GM19328 (cell line): ENCODE measurements around the gene ZFAND3.

Experiments used
- ATAC-seq: cut with Tn5 transposase; IDR thresholded peaks from one replicate; pipeline ENCODE4 v1.9.1; 2021; ENCODE audit warnings: mild to moderate bottlenecking, moderate library complexity; ENCODE audit not compliant: unreplicated experiment

Gene ZFAND3

DNA sequence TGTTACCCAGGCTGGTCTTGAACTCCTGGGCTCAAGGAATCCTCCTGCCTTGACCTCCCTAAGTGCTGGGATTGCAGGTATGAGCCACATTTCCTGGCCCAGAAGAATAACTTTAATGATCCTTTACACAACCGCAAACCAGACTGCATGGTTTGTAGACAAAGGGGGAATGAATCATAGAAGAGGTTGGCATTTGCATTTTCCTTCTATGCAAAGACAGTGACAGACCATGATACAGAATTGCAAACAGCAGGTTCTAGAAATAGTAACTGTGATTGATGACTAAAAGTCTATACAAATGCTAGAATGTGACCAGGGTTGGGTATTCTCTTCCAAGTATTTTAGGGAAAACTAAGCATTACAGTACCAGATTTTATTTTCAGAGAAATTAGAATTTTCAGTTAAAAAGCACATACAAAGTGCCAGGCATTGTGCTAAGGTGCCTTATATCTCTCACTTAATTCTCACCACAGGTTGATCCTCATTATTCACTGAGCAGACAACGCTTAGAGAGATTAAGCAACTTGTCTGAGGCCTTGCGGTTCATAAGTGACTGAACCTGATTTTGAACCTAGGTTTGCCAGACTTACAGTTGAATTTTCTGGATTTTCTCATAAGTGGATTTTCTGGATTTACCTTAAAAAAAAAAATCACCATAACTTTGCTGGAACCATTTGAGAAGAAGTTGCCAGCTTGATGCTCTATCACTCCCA lies 146.6 kb downstream of the ZFAND3 start:
- peak; percentile 51 for ATAC-seq

DNA sequence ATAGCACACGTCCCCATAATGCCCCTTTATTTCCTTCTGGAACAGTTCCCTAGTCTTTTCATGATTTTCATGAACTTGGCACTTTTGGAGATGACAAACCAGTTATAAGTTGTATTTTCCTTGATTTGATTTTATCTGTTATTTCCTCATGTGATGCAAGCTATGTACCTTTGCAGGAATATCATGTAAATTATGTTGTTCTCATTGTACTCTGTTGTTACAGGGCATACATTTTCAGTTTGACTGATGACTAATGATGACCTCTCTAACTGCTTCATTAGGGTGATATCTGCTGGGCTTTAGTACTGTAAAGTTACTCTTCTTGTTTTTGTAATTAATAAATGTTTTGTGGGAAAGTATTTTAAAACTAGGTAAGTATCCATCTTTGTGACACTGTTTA lies 147.3 kb downstream of the ZFAND3 start:
- ATAC-seq, result no peak

DNA sequence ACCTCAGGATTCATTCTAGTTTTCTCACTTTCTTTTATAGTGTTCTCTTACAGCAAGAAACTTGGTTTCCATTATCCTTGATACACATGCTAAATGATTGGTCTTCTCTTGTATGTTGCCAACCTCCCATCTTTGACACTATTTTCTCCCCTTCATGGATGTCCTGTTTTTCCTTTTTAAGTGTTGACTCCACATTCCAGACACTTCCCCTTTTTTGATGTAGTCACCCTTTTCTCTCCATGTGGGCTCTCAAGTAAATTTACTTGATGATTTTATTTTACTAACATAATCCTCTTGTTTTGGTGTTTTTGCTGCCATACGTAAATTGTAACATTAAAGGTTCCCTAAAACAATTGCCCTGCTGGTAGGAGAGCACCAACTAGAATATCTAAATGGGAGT lies 148.1 kb downstream of the ZFAND3 start:
- no peak for ATAC-seq

DNA sequence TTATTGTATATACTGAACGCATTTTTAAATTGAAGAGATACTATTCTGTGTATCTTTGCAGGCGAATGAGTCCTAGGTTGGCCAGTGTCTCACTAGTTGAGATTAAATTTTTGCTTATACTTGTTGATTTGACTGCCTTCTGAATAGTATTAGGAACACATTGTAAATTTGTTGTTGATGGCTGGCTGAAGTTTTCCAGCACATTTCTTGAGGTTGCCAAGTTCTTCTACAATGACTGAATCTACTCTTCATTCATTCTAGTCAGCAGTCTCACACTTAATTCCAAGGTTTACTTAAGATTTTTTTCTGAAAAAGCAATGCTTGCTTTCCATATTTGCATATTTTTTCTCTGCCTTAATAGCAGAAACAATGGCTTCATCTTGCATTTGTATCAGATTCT lies 151.7 kb downstream of the ZFAND3 start:
- ATAC-seq, result no peak

DNA sequence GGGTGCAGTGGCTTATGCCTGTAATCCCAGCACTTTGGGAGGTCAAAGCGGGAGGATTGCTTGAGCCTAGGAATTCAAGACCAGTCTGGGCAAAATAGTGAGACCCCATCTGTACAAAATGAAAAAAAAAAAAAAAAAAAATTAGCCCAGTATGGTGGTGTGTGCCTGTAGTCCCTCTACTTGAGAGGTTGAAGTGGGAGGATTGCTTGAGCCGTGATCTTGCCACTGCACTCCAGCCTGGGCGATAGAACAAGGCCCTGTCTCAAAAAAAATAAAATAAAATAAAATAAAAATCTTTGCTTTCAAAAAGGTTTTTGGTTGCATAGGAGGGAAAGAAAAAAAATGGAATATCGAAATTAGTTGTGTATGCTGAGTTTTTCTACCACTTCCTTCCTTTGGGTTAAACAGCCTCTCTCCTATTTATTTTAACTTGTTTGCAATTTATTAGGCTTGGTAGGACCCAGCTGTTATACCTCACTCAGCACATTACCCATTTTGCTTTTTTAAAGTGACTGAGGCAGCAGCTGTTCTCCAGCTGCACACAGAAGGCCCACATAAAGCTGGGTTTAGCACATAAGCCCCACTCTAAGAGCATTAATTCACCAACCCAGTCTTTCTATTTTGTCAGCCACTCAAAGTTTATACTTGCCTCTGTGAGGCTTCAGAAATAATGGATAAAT lies 152.3 kb downstream of the ZFAND3 start:
- no peak for ATAC-seq

DNA sequence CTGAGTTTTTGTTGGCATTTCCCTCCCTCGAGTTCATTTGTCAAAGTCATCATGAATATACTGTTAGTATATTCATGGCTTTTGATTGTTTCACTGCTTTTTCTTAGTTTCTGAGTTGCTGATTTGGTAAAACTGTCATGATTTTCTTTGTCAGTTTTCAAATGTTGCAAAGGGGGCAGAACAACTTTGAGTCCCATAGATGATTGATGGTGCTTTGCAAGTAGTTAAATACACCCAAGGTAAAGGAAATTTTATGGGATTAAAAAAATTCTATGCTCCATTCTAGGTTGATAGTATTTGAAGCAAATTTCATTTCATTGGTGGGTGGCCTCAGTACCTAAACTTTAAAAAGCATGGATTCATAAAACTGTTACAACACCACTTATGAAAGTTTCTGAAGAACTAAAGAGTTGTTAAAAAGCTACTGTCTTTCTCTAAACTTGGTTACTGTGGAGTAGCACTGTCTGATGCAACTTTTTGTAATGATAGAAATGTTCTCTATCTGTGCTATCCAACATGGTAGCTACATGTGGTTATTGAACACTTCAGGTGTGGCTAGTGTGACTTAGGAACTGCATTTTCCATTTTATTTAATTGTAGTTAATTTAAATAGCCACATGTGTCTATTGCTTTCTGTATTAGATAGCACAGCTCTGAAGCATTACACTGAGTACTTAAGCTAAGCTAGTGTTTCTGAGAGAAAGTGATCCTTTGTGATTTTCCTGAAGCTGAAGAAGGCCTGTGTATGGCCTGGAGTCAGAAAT lies 153.6 kb downstream of the ZFAND3 start:
- no peak for ATAC-seq

DNA sequence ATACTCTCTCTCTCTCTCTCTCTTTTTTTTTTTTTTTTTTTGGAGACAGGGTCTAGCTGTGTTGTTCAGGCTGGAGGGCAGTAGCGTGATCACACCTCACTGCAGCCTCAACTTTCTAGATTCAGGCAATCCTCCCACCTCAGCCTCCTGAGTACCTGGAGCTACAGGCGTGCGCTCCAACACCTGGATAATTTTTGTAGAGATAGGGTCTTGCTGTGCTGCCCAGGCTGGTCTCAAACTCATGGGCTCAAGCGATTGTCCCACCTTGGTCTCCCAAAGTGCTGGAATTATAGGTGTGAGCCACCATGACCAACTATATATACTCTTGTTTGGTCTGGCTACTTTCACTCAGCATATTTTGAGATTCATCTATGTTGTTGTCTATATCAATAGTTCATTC lies 154.9 kb downstream of the ZFAND3 start:
- no peak for ATAC-seq

DNA sequence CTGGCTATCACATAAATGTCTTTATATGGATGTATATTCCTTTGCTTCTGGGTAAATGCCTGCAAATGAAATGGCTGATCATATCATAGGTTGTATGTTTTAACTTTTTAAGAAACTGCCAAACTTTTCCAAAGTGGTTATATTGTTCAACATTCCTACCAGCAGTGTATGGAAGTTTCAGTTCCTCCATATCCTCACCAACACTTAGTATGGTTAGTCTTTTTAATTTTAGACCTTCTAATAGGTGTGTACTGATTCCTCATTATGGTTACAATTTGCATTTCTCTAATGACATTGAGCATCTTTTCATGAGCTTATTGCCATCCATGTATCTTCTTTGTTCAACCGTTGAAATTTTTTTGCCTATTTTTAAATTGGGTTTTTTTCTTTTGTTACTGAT lies 155.4 kb downstream of the ZFAND3 start:
- ATAC-seq, result no peak

DNA sequence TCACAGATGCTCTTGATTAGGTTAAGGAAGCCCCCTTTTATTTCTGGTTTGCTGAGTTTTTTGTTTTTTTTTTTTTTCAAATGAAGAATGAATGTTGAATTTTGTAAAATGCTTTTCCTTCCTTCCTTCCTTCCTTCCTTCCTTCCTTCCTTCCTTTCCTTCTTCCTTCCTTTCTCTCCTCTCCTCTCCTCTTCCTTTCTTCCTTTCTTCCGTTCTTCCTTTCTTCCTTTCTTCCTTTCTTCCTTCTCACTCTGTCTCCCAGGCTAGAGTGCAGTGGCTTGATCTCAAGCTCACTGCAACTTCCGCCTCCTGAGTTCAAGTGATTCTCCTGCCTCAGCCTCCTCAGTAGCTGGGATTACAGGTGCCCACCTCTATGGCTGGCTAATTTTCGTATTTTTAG lies 158.2 kb downstream of the ZFAND3 start:
- ATAC-seq, result no peak

DNA sequence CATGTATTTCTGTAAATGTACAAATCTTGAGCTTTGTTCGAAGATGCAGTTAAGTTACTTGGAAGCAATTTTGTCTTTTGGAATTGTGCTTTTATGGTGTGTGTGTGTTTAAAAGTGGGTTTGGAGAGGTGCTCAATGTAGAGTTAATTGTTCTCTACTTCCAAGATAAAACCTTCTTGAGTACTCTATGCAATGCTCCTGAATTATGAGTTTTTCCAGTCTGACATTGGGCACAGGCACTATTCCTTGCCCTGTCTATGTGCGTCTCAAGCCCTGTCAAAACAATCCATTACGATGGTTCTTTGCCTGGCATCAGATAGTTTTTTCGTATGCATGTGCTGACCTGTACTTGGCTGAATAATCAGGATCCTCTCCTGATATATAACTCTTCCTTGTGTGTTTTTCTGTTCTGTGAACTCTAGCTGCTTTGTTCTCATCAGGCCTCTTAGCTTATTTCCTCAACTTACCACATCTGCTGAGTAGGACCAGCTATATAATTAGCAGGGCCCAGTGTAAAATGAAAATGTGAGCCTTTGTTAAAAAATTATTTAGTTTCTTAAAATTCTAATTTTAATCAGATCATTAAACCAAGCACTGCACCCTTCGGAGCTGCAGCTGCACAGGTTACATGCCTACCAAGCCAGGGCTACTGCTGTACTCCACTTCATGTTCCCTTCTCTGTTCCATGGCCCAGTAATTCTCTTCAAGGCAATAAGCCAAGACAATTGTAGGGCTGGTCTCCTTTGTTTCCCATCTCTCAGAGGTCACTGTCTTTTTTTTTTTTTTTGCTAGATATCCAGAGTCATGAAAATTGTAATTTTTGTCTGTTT lies 160.1 kb downstream of the ZFAND3 start:
- ATAC-seq, result no peak

DNA sequence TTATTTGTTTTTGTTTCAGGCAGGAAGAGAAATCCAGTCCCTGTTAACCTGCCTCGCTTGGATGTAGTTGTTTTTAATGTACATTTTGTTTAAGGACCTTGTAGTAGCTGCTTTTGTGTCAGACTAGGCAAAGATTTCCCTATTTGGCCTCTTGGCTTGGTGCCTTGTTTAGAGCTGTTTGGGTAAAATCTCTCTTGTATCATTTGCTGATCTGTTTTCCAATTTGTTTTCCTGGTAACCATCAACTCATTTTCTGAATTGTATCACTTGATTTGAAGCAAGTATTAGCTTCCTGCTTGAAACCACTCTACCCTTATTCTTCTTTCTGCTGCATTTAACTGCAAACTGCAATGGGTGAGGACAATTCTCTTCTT lies 160.7 kb downstream of the ZFAND3 start:
- ATAC-seq, result no peak

DNA sequence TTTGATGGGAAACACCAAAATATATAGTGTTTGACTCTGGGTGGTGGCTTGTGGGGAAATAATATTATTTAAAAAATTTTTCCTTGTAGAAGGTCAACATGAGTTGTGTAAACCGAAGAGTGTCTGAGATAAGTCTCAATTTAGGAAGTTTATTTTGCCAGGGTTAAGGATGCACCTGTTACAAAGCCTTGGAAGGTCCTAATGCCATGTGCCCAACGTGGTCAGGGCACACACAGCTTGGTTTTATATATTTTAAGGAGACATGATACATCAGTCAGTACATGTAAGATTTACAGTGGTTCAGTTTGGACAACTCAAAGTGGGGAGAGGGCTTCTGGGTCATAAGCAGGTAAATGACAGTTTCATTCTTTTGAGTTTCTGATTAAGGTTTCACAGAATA lies 162.1 kb downstream of the ZFAND3 start:
- ATAC-seq, result no peak

DNA sequence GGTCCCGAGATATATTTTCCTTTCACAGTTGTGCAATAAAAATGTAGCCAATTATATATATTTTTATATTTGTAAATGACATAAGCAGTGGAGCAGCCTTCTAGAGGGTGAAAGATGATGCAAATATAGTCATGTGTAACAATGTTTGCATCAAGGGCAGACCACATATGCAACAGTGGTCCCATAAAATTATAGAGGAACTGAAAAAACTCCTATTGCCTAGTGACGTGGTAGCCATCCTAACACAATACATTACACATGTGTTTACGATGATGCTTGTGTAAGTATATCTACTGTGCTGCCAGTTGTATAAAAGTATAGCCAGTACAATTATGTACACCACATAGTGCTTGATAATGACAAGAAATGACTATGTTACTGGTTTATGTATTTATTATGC lies 162.8 kb downstream of the ZFAND3 start:
- no peak for ATAC-seq

DNA sequence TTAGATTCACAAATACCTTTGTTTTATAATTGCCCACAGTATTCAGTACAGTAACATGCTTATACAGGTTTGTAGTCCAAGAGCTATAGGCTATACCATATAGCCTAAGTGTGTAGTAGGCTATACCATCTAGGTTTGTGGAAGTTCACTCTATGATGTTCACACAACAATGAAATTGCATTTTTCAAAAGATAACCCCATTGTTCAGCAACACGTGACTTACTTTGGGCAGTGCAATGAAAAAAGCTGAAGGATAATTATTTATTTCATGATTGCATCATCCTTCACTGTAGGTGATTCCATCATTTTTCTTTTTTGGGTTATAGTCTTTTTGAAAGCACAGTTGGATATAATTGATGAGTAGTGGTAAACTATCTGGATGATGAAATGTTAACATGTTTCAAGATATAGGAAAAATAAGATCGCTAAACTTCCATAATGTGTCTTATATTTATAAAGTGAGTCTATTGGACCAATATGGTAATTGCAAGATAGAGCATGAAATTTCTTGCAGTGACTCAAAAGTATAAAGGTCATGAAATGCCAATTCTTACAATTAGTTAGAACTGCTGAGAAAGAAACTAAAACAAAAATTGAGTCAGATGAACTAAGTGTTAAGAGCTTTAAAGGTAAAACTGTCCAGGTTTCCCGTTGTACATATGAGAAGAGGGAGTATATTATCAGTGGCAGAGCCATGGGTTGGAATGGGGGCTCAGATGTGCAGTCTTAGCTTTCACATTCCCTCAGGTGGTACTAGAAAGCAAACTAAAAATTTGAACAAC lies 164.4 kb downstream of the ZFAND3 start:
- no peak for ATAC-seq

DNA sequence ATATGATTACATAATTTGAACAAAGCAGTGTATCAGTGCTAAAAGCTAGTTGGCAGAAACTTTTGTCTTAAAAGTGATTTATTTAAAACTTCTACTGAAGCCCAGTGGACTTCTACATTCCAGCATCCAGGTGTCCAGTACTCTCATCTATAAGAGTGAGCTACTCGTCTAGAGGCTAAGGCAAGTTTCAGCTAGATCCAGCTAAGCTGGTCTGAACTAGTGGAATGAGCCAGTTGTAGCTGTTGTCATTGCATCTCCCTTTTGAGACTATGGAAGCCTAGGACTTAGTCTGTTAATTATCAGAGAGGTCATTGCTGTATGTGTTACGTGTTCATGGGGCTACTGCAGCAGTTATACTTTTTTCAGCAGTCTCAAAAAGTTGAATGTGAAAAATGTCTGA lies 165.1 kb downstream of the ZFAND3 start:
- no peak for ATAC-seq

DNA sequence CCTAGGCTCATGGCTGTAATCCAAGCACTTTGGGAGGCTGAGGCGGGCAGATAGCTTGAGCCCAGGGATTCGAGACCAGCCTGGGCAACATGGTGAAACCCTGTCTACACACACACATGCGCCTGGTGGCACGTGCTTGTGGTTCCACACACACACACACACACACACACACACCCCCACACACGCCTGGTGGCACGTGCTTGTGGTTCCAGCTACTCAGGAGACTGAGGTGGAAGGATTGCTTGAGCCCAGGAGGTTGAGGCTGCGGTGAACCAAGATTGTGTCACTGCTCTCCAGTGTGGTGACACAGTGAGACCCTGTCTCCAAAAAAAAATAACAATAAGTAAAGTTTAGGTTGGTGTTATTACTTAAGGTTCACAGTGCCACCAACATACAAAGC lies 165.8 kb downstream of the ZFAND3 start:
- ATAC-seq, result no peak

DNA sequence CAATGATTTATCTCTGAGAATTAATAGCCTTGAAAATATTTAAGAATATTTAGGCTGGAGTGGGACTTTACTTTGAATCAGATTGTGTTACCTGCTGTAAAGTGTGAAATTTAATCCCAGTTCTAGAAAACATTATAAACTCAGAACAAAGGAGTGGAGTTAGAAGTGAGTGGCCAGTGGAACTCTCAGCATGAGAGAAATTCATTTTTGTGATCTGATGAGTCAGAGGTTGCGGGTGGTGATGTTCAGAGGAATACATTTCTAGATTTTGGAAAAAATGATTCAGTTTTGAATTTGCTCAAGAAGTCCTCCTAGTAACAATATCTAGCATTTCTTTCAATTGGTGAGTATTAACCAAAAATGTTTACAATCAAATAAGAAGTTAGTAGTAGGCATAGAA lies 167.5 kb downstream of the ZFAND3 start:
- no peak for ATAC-seq

DNA sequence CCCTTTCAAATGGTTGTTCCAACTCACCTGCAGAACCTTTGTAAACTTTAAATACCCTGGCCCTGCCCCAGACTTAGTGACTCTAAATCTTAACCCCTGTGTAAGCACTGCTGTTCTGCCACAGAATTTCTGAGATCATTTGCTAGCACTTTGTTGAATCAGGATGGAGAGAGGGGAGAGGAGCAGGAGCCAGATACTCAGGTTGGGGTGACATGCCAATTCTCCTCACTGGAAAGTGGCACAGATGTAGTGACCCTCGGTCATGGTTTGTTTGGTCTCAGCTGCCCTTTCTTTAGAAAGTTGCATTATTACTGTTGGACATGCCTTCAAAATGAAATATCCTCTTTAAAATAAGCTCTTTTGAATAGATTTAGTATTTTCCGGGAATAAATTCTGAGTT lies 168.0 kb downstream of the ZFAND3 start:
- no peak for ATAC-seq

DNA sequence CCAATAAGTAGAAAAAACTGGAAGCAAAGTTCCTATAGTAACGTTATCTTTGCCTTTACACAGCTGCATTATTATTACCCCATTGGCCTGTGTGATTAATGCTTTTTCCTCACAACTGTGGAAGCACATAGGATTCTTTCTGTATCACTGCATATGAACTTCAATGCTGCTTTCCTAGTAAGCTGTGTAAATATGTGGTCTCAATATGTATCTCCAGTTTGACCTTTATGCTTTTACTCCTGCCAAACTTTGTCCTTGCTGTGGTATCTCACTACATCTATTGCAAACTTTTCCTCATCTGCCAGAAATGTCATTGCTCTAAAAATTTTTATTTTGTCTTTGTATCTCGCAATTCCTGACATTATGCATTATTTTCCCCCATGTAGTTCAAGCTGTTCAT lies 168.6 kb downstream of the ZFAND3 start:
- ATAC-seq, result no peak

DNA sequence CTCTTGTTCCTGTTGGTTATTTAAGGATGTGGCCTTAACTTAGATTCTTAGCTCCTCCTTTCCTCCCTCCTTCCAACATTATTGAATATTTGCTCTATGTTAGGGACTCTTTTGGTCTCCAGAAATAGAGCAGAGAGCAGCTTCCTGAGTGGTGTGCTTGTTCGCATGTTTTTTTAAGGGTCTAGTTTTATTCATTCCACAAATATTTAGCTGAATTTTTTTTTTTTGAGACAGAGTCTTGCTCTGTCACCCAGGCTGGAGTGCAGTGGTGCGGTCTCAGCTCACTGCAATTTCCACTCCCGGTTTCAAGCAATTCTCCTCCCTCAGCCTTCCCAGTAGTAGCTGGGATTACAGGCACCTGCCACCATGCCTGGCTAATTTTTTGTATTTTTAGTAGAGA lies 169.2 kb downstream of the ZFAND3 start:
- no peak for ATAC-seq
